ENCODE results near the gene ALG14. TPM values are rescaled to one million over a fixed set of nuclear protein-coding genes. Genes with fewer than 3 reads are reported as not detected.
A peak's percentile ranks its signal among the peaks of the same experiment; 100 is the strongest.

Gene ALG14
- total and polyA plus RNA-seq, 12 donors, result 1.1 to 4.6 (median 3.3) TPM

- H3K4me1 ChIP-seq, result peaks cover 0 to 33% (median 14%) of the 10 kb centered on the region in 9 donors
- peak; percentile 59 to 89 (median 80) for ATAC-seq
- TF ChIP-seq CTCF (IDR thresholded peaks at IDR 0.05), result peak; percentile 18 to 69 (median 53)
- peaks cover 0 to 67% (median 3%) of the 10 kb centered on the region in 7 donors for H3K27me3 ChIP-seq
- no peaks in the 10 kb centered on the region for H3K9me3 ChIP-seq
- intact Hi-C loops (cut with DNase I), result loop anchor here in 6 of 10 donors (2.0 to 10.0 kb wide), 3 partner anchors 44 to 118 kb away; partner anchors contain the start of genes RWDD3 (in 5 of the 6) and ALG14 (in 1 of the 6)
- 1% methylated on average over 17 of the region's 17 CpGs for WGBS, 2 donors
- H3K36me3 ChIP-seq, result no peaks in the 10 kb centered on the region
- H3K27ac ChIP-seq, result peak overlapping the region; percentile 68 to 93 (median 82)
- DNase-seq, result peak; percentile 38 to 56
- H3K4me3 ChIP-seq, result peak overlapping the region; percentile 57 to 82 (median 70)
Observed at GRCh38 chr1:95116580-95117206, 43.9 kb upstream of the ALG14 start.

- WGBS, 2 donors, result 88 to 89% methylated on average over 3 of the region's 3 CpGs
- intact Hi-C loops (cut with DNase I), result loop anchor here in 6 of 10 donors (2.0 to 10.0 kb wide), 3 partner anchors 43 to 119 kb away; partner anchors contain the start of genes RWDD3 (in 5 of the 6) and ALG14 (in 1 of the 6)
Observed at GRCh38 chr1:95115708-95116137, 43.0 kb upstream of the ALG14 start.

GRCh38 chr1:95113684-95114083, 40.9 kb upstream of the ALG14 start:
- Histone ChIP-seq H3K4me3 (no peak overlapping the region), H3K9me3 (no peaks in the 10 kb centered on the region), H3K36me3 (no peaks in the 10 kb centered on the region), H3K4me1 (peaks cover 0 to 17% (median 7%) of the 10 kb centered on the region in 9 donors), H3K27me3 (peaks cover 0 to 40% (median 5%) of the 10 kb centered on the region in 7 donors), H3K27ac (no peak overlapping the region)
- no peak for DNase-seq
- ATAC-seq, result no peak
- TF ChIP-seq CTCF (IDR thresholded peaks at IDR 0.05), result no peak
- intact Hi-C loops (cut with DNase I), result loop anchor here in 2 of 10 donors (10.0 kb wide), 1 partner anchor 121 kb away; the partner anchor contains the start of gene RWDD3 (in 2 of the 2)
- 97 to 98% methylated on average over 1 of the region's 1 CpG for WGBS, 2 donors

More at GRCh38 chr1:95115708-95116137, 43.0 kb upstream of the ALG14 start:
- Histone ChIP-seq H3K4me1 (peaks cover 0 to 33% (median 14%) of the 10 kb centered on the region in 9 donors), H3K36me3 (no peaks in the 10 kb centered on the region), H3K27ac (no peak overlapping the region), H3K27me3 (peaks cover 0 to 61% (median 5%) of the 10 kb centered on the region in 7 donors), H3K4me3 (no peak overlapping the region), H3K9me3 (no peaks in the 10 kb centered on the region)
- no peak for DNase-seq
- TF ChIP-seq CTCF (IDR thresholded peaks at IDR 0.05), result no peak
- no peak for ATAC-seq

GRCh38 chr1:95111014-95111413, 38.3 kb upstream of the ALG14 start:
- no peak overlapping the region for H3K4me3 ChIP-seq
- no peak overlapping the region for H3K27ac ChIP-seq
- no peak for DNase-seq
- TF ChIP-seq CTCF (IDR thresholded peaks at IDR 0.05), result no peak
- WGBS, 2 donors, result 90 to 97% methylated on average over 1 of the region's 1 CpG
- no peaks in the 10 kb centered on the region for H3K4me1 ChIP-seq
- no peaks in the 10 kb centered on the region for H3K36me3 ChIP-seq
- peaks cover 0 to 16% (median 0%) of the 10 kb centered on the region in 7 donors for H3K27me3 ChIP-seq
- intact Hi-C loops (cut with DNase I), result loop anchor here in 2 of 10 donors (10.0 kb wide), 1 partner anchor 124 kb away; the partner anchor contains the start of gene RWDD3 (in 2 of the 2)
- no peak for ATAC-seq
- H3K9me3 ChIP-seq, result no peaks in the 10 kb centered on the region

All from heart right ventricle (tissue), 16 donors.